Measurements from ENCODE around the gene SYT9. TPM values are rescaled to one million over a fixed set of nuclear protein-coding genes. Genes with fewer than 3 reads are reported as not detected.

SYT9 gene
- total RNA-seq, 2 donors from 2014 or later, result 0.64 to 2.2 TPM

- WGBS, result 67% methylated on average over 1 of the region's 1 CpG
- Histone ChIP-seq H3K27ac (no peak overlapping the region), H3K4me1 (replicated peaks) (no peaks in the 10 kb centered on the region), H3K27me3 (replicated peaks; ENCODE audit: insufficient read depth) (no peaks in the 10 kb centered on the region), H3K9me3 (no peaks in the 10 kb centered on the region), H3K36me3 (no peaks in the 10 kb centered on the region), H3K4me3 (no peak overlapping the region)
- intact Hi-C loops (cut with DNase I), result no loop called here
- DNase-seq (ENCODE audit: low spot score), result no peak
- TF ChIP-seq POLR2A (IDR thresholded peaks at IDR 0.05) (no peak), CTCF (IDR thresholded peaks at IDR 0.05) (no peak), POLR2AphosphoS5 (IDR thresholded peaks at IDR 0.05) (no peak)
These were observed 17.1 kb downstream of the SYT9 start for GRCh38 chr11:7268758-7269157.

GRCh38 chr11:7270233-7270865 is 18.6 kb downstream of the SYT9 start:
- Histone ChIP-seq H3K27me3 (replicated peaks; ENCODE audit: insufficient read depth) (no peaks in the 10 kb centered on the region), H3K27ac (no peak overlapping the region), H3K9me3 (no peaks in the 10 kb centered on the region), H3K36me3 (no peaks in the 10 kb centered on the region), H3K4me1 (replicated peaks) (no peaks in the 10 kb centered on the region), H3K4me3 (no peak overlapping the region)
- intact Hi-C loops (cut with DNase I), result no loop called here
- DNase-seq (ENCODE audit: low spot score), result no peak
- no peak for TF ChIP-seq POLR2A (IDR thresholded peaks at IDR 0.05)
- TF ChIP-seq CTCF (IDR thresholded peaks at IDR 0.05), result no peak
- no peak for TF ChIP-seq POLR2AphosphoS5 (IDR thresholded peaks at IDR 0.05)
- WGBS, result 40% methylated on average over 3 of the region's 3 CpGs

- Histone ChIP-seq H3K9me3 (no peaks in the 10 kb centered on the region), H3K27ac (no peak overlapping the region), H3K36me3 (no peaks in the 10 kb centered on the region), H3K27me3 (replicated peaks; ENCODE audit: insufficient read depth) (no peaks in the 10 kb centered on the region), H3K4me1 (replicated peaks) (no peaks in the 10 kb centered on the region), H3K4me3 (no peak overlapping the region)
- intact Hi-C loops (cut with DNase I), result no loop called here
- DNase-seq (ENCODE audit: low spot score), result no peak
- 53% methylated on average over 2 of the region's 2 CpGs for WGBS
- TF ChIP-seq POLR2A (IDR thresholded peaks at IDR 0.05) (no peak), POLR2AphosphoS5 (IDR thresholded peaks at IDR 0.05) (no peak), CTCF (IDR thresholded peaks at IDR 0.05) (no peak)
These were observed 20.7 kb downstream of the SYT9 start for GRCh38 chr11:7272373-7272772.

GRCh38 chr11:7275133-7275532 is 23.4 kb downstream of the SYT9 start:
- no peak overlapping the region for H3K27ac ChIP-seq
- intact Hi-C loops (cut with DNase I), result no loop called here
- H3K4me1 ChIP-seq (replicated peaks), result no peaks in the 10 kb centered on the region
- no peak overlapping the region for H3K4me3 ChIP-seq
- no peaks in the 10 kb centered on the region for H3K9me3 ChIP-seq
- TF ChIP-seq CTCF (IDR thresholded peaks at IDR 0.05) (no peak), POLR2AphosphoS5 (IDR thresholded peaks at IDR 0.05) (no peak), POLR2A (IDR thresholded peaks at IDR 0.05) (no peak)
- H3K36me3 ChIP-seq, result no peaks in the 10 kb centered on the region
- no peaks in the 10 kb centered on the region for H3K27me3 ChIP-seq (replicated peaks; ENCODE audit: insufficient read depth)
- no peak for DNase-seq (ENCODE audit: low spot score)

- no peaks in the 10 kb centered on the region for H3K36me3 ChIP-seq
- H3K4me1 ChIP-seq (replicated peaks), result no peaks in the 10 kb centered on the region
- H3K27ac ChIP-seq, result no peak overlapping the region
- 72% methylated on average over 3 of the region's 3 CpGs for WGBS
- TF ChIP-seq POLR2A (IDR thresholded peaks at IDR 0.05) (no peak), CTCF (IDR thresholded peaks at IDR 0.05) (peak in 3 of 4 experiments; percentile 40 to 48 (median 42))
- no peaks in the 10 kb centered on the region for H3K9me3 ChIP-seq
- intact Hi-C loops (cut with DNase I), result no loop called here
- no peaks in the 10 kb centered on the region for H3K27me3 ChIP-seq (replicated peaks; ENCODE audit: insufficient read depth)
- H3K4me3 ChIP-seq, result no peak overlapping the region
- DNase-seq (ENCODE audit: low spot score), result no peak
These were observed 26.7 kb downstream of the SYT9 start for GRCh38 chr11:7278314-7278917.

Measured in prostate gland (tissue), 2 donors.